ENCODE results near the gene PCK2.
"Not testable (repeated sequence)": the region's sequence is repeated elsewhere in the genome, so short reads cannot be mapped to it uniquely, and the experiment has no call there.

PCK2 gene

DNA sequence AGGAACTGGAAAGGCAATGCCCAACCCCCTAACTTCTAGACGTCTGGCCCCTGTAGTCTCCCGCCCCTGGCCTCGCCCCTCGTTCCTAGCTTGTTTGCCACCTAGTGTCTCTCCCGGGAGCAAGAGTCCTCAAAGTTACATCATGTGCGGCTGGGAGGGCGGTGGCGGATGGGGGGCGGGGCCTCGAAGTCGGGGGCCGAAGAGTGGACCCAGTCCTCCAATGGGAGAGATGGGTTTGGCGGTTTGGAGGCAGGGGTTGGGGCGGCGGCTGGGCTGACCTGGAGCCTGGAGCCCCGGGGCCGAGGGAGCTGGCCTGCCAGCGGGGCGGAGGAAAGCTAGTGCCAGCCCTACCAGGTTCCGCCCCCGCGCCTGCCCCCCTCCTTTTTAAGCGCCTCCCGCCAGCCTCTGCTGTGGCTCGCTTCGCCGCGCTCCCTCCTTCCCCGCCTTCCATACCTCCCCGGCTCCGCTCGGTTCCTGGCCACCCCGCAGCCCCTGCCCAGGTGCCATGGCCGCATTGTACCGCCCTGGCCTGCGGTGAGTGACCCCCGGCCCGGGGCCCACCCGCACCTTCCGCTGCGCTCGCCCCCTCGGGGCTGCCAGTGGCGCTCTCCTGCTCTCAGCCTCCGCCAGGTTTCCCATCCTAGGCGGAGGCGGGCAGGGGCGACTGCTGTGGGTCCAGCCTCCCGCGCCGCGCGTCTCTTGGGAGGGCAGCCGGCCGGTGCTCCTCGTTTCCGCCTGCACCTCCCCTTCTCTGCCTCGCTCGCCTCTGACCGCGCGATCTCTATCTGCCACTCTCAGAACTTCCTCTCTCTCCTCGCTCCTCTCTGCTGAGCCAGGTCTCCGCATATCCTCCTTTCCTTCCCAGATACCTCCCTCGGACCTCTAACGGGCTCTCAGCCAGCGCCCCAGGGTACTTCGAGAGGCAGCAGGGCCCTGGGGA lies at the start of gene PCK2:
Gene PCK2, plus strand, starts transcription at position 411 of the 940 bp plus-strand sequence. Its CDS starts 95 bp downstream, at position 506.
- in situ Hi-C loops (cut with HindIII; ENCODE audit: low pct_ligation_motif_present, low pct_unique_long_range_greater_than_20kb, low sequenced_read_pairs) = no loop called here
- DNase-seq = peak; percentile 88

DNA sequence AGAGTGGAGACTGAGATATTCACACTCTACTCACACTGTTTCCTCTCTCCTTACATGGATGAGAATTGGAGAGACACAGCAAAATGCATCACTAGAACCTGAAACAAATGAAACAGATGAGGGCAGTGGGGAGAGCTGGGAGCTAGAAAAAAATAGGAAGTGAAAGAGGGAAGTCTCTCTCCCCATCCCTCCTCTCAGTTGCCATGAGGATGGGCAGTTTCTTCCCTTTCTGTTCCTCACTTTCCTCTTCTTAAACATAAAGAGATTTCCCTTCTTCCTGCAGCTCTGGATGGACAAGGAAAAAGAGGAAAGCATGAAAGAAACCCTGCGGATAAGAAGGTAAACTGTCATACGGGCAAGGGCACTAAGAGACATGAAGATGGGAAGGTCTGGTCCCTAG lies 45.1 kb upstream of the PCK2 start:
- in situ Hi-C loops (cut with HindIII; ENCODE audit: low pct_ligation_motif_present, low pct_unique_long_range_greater_than_20kb, low sequenced_read_pairs); DNase-seq: not testable (repeated sequence)

DNA sequence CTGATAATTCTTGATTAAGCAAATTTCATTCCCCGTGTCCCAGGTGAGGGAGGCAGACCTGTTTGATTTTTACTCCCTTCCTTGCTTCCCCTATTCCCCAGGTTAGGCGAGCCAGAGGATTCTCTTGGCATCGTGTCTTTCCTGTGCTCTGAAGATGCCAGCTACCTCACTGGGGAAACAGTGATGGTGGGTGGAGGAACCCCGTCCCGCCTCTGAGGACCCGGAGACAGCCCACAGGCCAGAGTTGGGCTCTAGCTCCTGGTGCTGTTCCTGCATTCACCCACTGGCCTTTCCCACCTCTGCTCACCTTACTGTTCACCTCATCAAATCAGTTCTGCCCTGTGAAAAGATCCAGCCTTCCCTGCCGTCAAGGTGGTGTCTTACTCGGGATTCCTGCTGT lies 43.4 kb upstream of the PCK2 start:
- DNase-seq; in situ Hi-C loops (cut with HindIII; ENCODE audit: low pct_ligation_motif_present, low pct_unique_long_range_greater_than_20kb, low sequenced_read_pairs): not testable (repeated sequence)

- in situ Hi-C loops (cut with HindIII; ENCODE audit: low pct_ligation_motif_present, low pct_unique_long_range_greater_than_20kb, low sequenced_read_pairs) = no loop called here
- DNase-seq = no peak
Observed at GRCh38 chr14:24051176-24051788, 42.8 kb upstream of the PCK2 start.

GRCh38 chr14:24051789-24052655 lies 42.1 kb upstream of the PCK2 start, which contains the start of gene CARMIL3:
TSS of gene CARMIL3 (plus strand) at chr14:24052009. CDS start at chr14:24052154, 145 bp downstream.
- peak; percentile 54 for DNase-seq
- in situ Hi-C loops (cut with HindIII; ENCODE audit: low pct_ligation_motif_present, low pct_unique_long_range_greater_than_20kb, low sequenced_read_pairs) = no loop called here

GRCh38 chr14:24052656-24053547 lies 41.2 kb upstream of the PCK2 start:
- in situ Hi-C loops (cut with HindIII; ENCODE audit: low pct_ligation_motif_present, low pct_unique_long_range_greater_than_20kb, low sequenced_read_pairs) = no loop called here
- DNase-seq = no peak

DNA sequence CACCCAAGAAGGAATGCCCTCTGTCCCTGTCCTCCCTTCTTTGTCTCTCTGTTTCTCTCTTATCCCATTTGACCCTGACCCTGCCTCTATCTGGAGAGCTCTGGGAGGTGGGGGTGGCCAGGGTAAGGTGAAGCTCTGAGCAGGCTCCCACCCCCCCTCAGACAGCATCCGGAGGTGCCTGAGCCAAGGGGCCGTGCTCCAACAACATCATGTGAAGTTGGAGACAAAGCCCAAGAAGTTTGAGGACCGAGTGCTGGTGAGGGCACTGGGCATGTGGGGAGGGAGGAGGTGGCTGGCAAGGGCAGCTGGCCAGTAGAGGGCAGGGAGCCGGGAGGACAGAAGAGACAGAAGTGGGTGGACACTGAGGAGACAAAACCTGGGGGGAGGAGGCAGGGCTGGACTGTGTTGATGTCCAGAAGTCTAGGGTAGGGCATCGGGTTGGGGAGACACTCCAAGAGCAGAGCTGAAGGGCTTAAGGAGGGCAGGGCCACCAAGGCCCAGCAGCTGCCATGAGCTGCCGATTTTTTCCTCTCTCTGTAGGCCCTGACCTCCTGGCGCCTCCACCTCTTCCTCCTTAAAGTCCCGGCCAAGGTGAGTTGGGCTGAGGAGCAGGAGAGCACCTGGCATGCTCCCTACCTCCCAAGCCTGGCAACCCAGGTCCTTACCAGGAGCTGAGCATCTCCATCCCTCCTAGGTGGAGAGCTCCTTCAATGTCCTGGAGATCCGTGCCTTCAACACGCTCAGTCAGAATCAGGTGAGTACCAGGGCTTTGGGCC lies 40.4 kb upstream of the PCK2 start:
- in situ Hi-C loops (cut with HindIII; ENCODE audit: low pct_ligation_motif_present, low pct_unique_long_range_greater_than_20kb, low sequenced_read_pairs) = no loop called here

DNA sequence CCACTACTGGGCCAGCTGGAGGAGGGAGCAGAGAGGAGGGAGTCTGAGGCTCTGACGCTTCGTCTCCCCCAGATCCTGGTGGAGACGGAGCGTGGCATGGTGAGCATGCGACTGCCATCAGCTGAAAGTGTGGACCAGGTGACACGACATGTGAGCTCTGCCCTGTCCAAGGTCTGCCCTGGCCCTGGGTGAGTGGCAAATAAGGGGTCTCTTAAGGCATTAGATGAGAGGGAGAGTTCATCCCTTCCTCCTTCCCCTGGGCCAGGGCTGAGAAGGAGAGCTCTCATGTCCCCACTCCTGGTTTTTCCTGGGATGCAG lies 39.8 kb upstream of the PCK2 start:
- no peak for DNase-seq
- in situ Hi-C loops (cut with HindIII; ENCODE audit: low pct_ligation_motif_present, low pct_unique_long_range_greater_than_20kb, low sequenced_read_pairs) = no loop called here

More for the DNA sequence above, 40.4 kb upstream of the PCK2 start:
- no peak for DNase-seq

GRCh38 chr14:24054646-24055045 lies 39.5 kb upstream of the PCK2 start:
- DNase-seq = no peak
- in situ Hi-C loops (cut with HindIII; ENCODE audit: low pct_ligation_motif_present, low pct_unique_long_range_greater_than_20kb, low sequenced_read_pairs) = no loop called here

DNA sequence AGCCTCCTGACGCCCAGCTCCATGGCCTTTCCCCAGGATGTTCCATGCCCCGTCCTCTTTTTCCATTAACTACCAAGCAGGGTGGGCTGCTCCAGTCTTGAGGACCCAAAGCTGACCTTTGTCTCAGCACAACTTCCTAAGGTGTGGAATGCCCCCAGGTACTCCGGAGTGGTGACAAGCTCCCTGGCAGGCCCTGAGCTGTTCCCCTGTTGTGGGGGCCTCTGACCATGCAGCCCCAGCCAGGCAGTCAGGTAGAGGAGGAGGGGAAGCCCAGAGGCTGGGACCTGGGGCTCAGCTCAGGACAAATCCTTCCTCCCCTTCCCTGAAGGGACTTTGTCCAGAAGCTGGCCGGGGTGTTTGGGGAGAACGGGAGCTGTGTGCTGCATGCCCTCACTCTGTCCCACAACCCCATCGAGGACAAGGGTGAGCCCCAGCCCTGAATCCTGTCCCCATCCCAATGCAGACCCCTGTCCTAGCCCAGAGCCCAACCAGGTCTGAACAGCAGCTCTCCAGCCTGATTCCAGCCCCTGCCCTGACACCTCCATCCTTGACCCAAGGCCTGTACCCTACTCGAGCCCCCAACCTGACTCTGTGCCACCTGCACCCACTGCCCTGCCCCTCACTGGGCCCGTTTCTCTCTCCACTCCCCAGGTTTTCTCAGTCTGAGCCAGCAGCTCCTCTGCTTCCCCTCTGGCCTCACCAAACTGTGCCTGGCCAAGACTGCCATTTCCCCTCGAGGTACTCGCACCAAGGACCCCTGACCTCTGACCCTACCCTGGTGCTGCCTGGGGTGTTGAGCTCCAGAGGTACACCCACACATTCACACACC lies 37.9 kb upstream of the PCK2 start:
- in situ Hi-C loops (cut with HindIII; ENCODE audit: low pct_ligation_motif_present, low pct_unique_long_range_greater_than_20kb, low sequenced_read_pairs) = no loop called here
- DNase-seq = no peak

DNA sequence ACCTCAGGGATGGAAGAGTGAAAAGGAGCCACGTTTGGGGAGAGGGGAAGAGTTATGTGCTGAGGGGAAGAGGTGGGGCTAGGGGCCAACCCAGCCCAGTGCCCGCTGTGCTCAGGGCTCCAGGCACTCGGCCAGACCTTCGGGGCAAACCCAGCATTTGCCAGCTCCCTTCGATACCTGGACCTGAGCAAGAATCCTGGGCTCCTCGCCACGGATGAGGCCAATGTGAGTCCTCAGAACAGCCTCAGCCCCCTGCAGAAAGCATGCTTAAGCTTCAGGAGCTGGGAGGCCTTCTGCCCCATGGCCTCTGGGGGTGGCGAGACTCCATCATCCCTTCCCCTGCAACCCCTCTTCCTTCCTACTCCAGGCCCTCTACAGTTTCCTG lies 37.3 kb upstream of the PCK2 start:
- no peak for DNase-seq
- in situ Hi-C loops (cut with HindIII; ENCODE audit: low pct_ligation_motif_present, low pct_unique_long_range_greater_than_20kb, low sequenced_read_pairs) = no loop called here

DNA sequence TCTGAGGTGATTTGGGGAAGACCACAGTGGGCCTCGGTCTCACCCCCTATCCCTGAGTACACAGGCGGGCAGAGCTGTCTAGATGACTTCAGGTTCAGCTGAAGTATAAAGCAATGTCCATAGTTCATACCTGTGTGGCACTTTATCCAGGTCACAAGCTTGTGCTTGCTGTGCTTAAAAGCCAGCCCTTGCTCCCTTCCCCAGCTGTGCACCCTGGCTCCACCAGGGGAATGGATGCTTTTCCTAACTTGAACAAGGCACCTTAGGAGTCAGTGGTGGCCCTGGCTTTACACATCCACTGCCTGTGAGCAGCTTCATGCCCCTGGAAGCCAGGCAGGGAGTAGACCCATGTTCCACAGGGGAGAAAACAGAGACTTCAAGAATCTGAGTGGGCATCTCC lies 36.8 kb upstream of the PCK2 start:
- in situ Hi-C loops (cut with HindIII; ENCODE audit: low pct_ligation_motif_present, low pct_unique_long_range_greater_than_20kb, low sequenced_read_pairs) = no loop called here
- no peak for DNase-seq

DNA sequence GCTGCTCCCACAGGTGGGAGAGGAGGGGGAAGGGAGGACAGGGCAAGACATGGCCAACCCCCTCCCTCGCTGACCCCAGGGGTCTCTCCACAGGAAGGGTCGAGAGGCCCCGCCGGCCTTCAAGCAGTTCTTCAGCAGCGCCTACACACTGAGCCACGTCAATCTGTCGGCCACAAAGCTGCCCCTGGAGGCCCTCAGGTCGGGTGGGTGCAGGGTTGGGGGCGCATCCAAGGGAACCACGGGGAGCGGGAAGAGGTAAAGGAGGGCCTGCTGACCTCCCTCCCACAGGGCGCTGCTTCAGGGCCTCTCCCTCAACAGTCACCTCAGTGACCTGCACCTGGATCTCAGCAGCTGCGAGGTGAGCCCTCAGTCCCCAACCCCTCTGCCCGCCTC lies 36.2 kb upstream of the PCK2 start:
- DNase-seq = no peak
- in situ Hi-C loops (cut with HindIII; ENCODE audit: low pct_ligation_motif_present, low pct_unique_long_range_greater_than_20kb, low sequenced_read_pairs) = no loop called here

DNA sequence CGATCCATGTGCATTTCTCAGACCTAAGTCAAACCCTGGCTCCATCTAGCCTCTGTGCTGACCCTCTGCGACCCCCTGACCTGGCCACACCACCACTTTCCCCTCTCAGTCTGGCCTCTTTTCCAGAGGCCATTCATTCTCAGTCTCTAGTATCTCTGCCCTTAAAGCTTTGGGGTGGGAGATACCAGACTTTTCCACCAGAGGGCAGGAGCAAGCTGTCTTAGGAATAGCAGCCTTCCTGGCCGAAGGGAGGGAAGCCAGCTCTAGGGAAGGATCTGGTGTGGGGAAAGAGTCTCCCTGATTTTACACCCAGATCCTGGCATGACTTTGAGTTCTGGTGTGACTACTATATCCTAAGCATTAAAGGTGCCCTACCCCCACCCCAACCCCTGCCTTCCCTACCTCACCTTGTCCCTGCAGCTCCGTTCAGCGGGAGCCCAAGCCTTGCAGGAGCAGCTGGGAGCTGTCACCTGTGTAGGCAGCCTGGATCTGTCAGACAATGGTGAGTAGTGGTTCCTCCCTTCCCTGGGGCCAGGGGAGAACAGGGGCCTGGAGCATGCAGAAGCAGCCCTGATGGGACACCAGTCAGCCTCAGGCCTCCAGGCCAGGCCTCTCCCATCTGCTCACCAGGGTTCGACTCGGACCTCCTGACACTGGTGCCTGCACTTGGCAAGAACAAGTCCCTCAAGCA lies 35.7 kb upstream of the PCK2 start:
- in situ Hi-C loops (cut with HindIII; ENCODE audit: low pct_ligation_motif_present, low pct_unique_long_range_greater_than_20kb, low sequenced_read_pairs) = no loop called here
- DNase-seq = peak; percentile 62

DNA sequence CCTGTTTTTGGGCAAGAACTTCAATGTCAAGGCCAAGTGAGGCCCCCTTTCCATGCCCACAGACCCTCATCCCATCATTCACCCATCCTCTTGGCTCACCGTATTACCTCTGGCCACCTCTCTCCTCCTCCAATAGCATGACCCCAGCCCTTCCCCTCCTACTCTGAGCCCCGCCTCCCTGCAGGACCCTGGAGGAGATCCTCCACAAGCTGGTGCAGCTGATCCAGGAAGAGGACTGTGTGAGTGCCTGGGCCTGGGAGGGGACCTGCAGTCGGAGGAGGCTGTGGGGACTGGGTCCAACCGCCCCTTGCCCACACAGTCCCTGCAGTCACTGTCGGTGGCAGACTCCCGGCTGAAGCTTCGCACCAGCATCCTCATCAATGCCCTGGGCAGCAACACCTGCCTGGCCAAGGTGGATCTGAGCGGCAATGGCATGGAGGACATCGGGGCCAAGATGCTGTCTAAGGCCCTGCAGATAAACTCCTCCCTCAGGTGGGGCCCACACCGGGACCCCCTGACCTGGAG lies 35.1 kb upstream of the PCK2 start:
- in situ Hi-C loops (cut with HindIII; ENCODE audit: low pct_ligation_motif_present, low pct_unique_long_range_greater_than_20kb, low sequenced_read_pairs) = no loop called here

DNA sequence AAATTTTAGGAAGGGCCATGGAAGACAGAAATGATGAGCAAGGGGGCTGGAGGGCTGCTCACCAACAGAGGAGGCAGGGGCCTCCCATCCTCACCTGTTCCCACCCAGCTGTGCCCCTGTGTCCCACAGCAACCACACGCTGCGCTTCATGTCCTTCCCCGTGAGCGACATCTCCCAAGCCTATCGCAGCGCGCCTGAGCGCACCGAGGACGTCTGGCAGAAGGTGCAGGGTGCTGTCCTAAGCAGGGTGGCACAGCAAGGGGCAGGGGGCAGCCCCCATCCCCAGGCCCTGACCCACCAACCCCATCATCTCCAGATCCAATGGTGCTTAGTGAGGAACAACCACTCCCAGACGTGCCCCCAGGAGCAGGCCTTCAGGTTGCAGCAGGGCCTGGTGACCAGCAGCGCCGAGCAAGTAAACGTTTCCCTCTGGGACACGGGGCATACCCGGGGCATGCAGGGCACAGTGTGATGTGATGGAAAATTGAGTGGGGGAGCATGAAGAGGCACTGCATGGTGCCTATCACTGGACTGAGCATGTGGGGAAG lies 34.2 kb upstream of the PCK2 start:
- DNase-seq = no peak
- in situ Hi-C loops (cut with HindIII; ENCODE audit: low pct_ligation_motif_present, low pct_unique_long_range_greater_than_20kb, low sequenced_read_pairs) = no loop called here

More for the DNA sequence above, 35.1 kb upstream of the PCK2 start:
- no peak for DNase-seq
